Fibroblast of lung (primary cell): ENCODE data around the gene C9orf50.

ENCODE experiments used
- EZH2 ChIP-seq: IDR thresholded peaks from 2 replicates; pipeline ENCODE4 v1.5.1; 2012; ENCODE audit warnings: low read length, control low read depth, mild to moderate bottlenecking; ENCODE audit errors: missing control alignments
- TF ChIP-seq, protein P1 (sequence below), 2 donors: IDR thresholded peaks in 1 of 2; conservative IDR thresholded peaks in 1 of 2; 1 replicate in 1 of 2; 2 replicates in 1 of 2; pipeline ENCODE4 v1.5.1; 2011 to 2012; ENCODE audit warnings: low read length in 2 of 2, control low read depth in 1 of 2, inconsistent platforms in 1 of 2, low read depth in 1 of 2, mild to moderate bottlenecking in 1 of 2

- no peak for TF ChIP-seq EZH2
- TF ChIP-seq, protein P1, sequence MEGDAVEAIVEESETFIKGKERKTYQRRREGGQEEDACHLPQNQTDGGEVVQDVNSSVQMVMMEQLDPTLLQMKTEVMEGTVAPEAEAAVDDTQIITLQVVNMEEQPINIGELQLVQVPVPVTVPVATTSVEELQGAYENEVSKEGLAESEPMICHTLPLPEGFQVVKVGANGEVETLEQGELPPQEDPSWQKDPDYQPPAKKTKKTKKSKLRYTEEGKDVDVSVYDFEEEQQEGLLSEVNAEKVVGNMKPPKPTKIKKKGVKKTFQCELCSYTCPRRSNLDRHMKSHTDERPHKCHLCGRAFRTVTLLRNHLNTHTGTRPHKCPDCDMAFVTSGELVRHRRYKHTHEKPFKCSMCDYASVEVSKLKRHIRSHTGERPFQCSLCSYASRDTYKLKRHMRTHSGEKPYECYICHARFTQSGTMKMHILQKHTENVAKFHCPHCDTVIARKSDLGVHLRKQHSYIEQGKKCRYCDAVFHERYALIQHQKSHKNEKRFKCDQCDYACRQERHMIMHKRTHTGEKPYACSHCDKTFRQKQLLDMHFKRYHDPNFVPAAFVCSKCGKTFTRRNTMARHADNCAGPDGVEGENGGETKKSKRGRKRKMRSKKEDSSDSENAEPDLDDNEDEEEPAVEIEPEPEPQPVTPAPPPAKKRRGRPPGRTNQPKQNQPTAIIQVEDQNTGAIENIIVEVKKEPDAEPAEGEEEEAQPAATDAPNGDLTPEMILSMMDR (conservative IDR thresholded peaks at IDR 0.05 in 1 of 2, IDR thresholded peaks at IDR 0.05 in 1 of 2; ENCODE audit: low read depth in 1 of 2, low read length in 2 of 2) = peak; percentile 30 to 46
Observed at GRCh38 chr9:129569502-129570449, 51.1 kb downstream of the C9orf50 start.
